Bronchus fibroblast of lung (primary cell): ENCODE data around the gene CNDP1. TPM values are rescaled to one million over a fixed set of nuclear protein-coding genes. Genes with fewer than 3 reads are reported as not detected.

Source experiments
- total RNA-seq: library from RNA; depleted of rRNA; stranded (reverse); fragments of >200 nt; gene quantifications from 2 replicates; pipeline ENCODE4 v1.2.3, GENCODE V29; 2015

CNDP1 gene
- 0.15 TPM in 1 of 2 replicates, not detected in the other for total RNA-seq

GRCh38 chr18:74534150-74534969 is at the start of gene CNDP1:
Gene CNDP1 (plus strand): TSS chr18:74534500. CDS start chr18:74534668, 168 bp downstream.

GRCh38 chr18:74495581-74496507 is 38.5 kb upstream of the CNDP1 start, which contains the start of gene CNDP2:
Gene CNDP2 (plus strand): TSS chr18:74496363. CDS start chr18:74499974, 3,611 bp downstream.

GRCh38 chr18:74597662-74598349 is 63.5 kb downstream of the CNDP1 start, which contains the start of gene ZNF407:
Gene ZNF407 (plus strand): TSS chr18:74597870. CDS start chr18:74631020, 33,150 bp downstream.

Other genes with a start within 250 kb of the CNDP1 start
- 120 and 121 TPM in 2 replicates for gene CYB5A, start 242.5 kb upstream of the CNDP1 start, total RNA-seq
- gene C18orf63, start 218.7 kb upstream of the CNDP1 start, total RNA-seq: not detected in 2 replicates
- gene DIPK1C, start 77.2 kb upstream of the CNDP1 start, total RNA-seq: not detected in 2 replicates
- 78.2 and 86.9 TPM in 2 replicates for gene CNDP2, start 38.1 kb upstream of the CNDP1 start, total RNA-seq
- gene ZNF407, start 63.4 kb downstream of the CNDP1 start, total RNA-seq: 3.6 and 3.9 TPM in 2 replicates